ENCODE data around the gene MTUS2.

DNA sequence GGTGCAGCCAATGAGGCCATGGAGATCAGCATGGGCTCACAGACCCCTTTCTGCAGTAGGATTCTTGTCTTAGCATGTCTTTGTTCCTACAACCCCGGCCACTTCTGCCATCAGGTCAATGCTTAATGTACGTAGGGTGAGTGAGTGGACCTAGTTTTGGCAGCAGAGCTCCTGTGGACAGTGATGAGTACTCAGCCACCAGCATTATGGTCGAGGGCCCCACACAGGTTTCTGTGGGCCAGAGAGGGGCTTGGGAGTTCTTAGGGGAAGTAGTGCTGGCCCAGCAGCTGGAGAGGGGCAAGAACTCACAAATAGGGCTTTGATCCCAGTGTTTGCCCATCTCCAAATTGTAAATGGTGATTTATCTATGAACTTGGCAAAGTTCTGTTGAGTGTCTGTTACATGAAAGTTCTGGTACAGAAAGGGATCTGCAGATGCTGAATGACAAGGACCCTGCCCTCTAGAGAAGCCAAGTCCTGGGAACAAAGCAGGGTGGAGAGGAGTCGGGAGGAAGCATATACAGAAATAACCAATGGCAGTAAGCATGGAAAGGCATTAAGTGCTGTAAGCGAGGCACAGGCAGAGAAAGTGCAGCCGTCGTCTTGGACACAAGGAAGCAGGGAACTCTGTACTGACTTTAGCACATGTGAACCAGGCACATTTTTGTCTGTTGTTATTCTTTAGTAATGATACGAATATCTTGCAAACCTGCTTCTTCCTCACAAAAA lies 185.1 kb downstream of the MTUS2 start:
- TF ChIP-seq, protein P1, sequence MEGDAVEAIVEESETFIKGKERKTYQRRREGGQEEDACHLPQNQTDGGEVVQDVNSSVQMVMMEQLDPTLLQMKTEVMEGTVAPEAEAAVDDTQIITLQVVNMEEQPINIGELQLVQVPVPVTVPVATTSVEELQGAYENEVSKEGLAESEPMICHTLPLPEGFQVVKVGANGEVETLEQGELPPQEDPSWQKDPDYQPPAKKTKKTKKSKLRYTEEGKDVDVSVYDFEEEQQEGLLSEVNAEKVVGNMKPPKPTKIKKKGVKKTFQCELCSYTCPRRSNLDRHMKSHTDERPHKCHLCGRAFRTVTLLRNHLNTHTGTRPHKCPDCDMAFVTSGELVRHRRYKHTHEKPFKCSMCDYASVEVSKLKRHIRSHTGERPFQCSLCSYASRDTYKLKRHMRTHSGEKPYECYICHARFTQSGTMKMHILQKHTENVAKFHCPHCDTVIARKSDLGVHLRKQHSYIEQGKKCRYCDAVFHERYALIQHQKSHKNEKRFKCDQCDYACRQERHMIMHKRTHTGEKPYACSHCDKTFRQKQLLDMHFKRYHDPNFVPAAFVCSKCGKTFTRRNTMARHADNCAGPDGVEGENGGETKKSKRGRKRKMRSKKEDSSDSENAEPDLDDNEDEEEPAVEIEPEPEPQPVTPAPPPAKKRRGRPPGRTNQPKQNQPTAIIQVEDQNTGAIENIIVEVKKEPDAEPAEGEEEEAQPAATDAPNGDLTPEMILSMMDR (IDR thresholded peaks at IDR 0.05; ENCODE audit: low read depth, low read length): no peak
- TF ChIP-seq POLR2A (IDR thresholded peaks at IDR 0.05; ENCODE audit: extremely low read depth, insufficient read length): no peak
